K562 (cell line): Measurements from ENCODE around the gene C1orf50. TPM values are rescaled to one million over a fixed set of nuclear protein-coding genes. Genes with fewer than 3 reads are reported as not detected.

Source experiments
- ATAC-seq: fragments of 200-7000 bp; cut with Tn5 transposase; 3 replicates; pipeline ENCODE4 v1.9.1; 2020; ENCODE audit warnings: moderate library complexity
- BruUV-seq: library from RNA; stranded (reverse); fragments of 400-500 nt; replicated peaks from 2 replicates; lab custom pipeline; 2021; lab: Mats Ljungman, UMichigan
- CTCF ChIA-PET: fragments of 300-600 bp; formaldehyde crosslinking; extraction: SDS; loops from one replicate; lab custom pipeline; 2021; ENCODE audit warnings: low intra/inter-chr PET ratio; lab: Yijun Ruan, JAX
- POLR2A ChIA-PET: fragments of 300-600, 350-650 bp; sonication (Branson Sonifier 250); formaldehyde crosslinking; extraction: SDS; loops from one replicate; lab custom pipeline; 2021; ENCODE audit warnings: antibody characterized with exemption, inconsistent platforms; lab: Yijun Ruan, JAX
- DNase-seq, 4 experiments: peaks; one replicate each; pipeline versions ENCODE4 v3.0.0 to v3.0.0-alpha.2; 2011 to 2018; ENCODE audit warnings: low spot score in 3 of 4, mixed read lengths in 3 of 4; ENCODE audit errors: extremely low read depth in 1 of 4
- FAIRE-seq: peaks from 2 replicates; lab custom pipeline; 2011; peaks lifted over from hg19 to GRCh38; lab: Jason Lieb, UNC
- H2AFZ ChIP-seq: 2 replicates; pipeline ENCODE4 v1.6.0; 2011; ENCODE audit warnings: low read depth, low read length, control low read depth, inconsistent platforms
- H3K27ac ChIP-seq: fragments of 200-600 bp; 3 replicates; pipeline ENCODE4 v1.8.0; 2011; ENCODE audit warnings: low read depth, mild to moderate bottlenecking, control low read depth, inconsistent platforms, low read length, moderate library complexity, mixed read lengths; ENCODE audit errors: extremely low read depth
- H3K27me3 ChIP-seq, 2 experiments: fragments of 300-600 bp in 1 of 2; 2 replicates in 1 of 2; 3 replicates in 1 of 2; pipeline versions ENCODE4 v1.6.0 to v1.8.0; 2011; ENCODE audit warnings: inconsistent platforms in 2 of 2, low read length in 2 of 2, mild to moderate bottlenecking in 1 of 2, mixed read lengths in 1 of 2, moderate library complexity in 1 of 2; ENCODE audit not compliant: control insufficient read depth in 2 of 2, insufficient read depth in 2 of 2
- H3K36me3 ChIP-seq: fragments of 300-600 bp; 3 replicates; pipeline ENCODE4 v1.8.0; 2011; ENCODE audit warnings: mild to moderate bottlenecking, low read length, inconsistent platforms; ENCODE audit not compliant: control insufficient read depth, insufficient read depth
- H3K4me1 ChIP-seq, 2 experiments: fragments of 200-600 bp in 1 of 2; replicated peaks in 1 of 2; 2 replicates in 1 of 2; 3 replicates in 1 of 2; pipeline versions ENCODE4 v1.5.1 to v1.8.0; 2011; ENCODE audit warnings: inconsistent platforms in 2 of 2, low read length in 2 of 2, mild to moderate bottlenecking in 1 of 2, mixed read lengths in 1 of 2, moderate library complexity in 1 of 2; ENCODE audit not compliant: control insufficient read depth in 2 of 2, insufficient read depth in 2 of 2
- H3K4me2 ChIP-seq: 2 replicates; pipeline ENCODE4 v1.6.1; 2011; ENCODE audit warnings: low read length, control low read depth, inconsistent platforms, mixed read lengths; ENCODE audit not compliant: insufficient read depth
- H3K4me3 ChIP-seq: fragments of 200-600 bp; sonication (generic), shearing (Covaris generic); 2 replicates; pipeline ENCODE4 v1.5.1; 2016; ENCODE audit warnings: control low read depth, inconsistent platforms
- H3K79me2 ChIP-seq: fragments of 200-600 bp; 3 replicates; pipeline ENCODE4 v1.8.0; 2011; ENCODE audit warnings: low read length, inconsistent platforms; ENCODE audit not compliant: control insufficient read depth, insufficient read depth
- H3K9ac ChIP-seq, 2 experiments: 2 replicates each; pipeline versions ENCODE4 v1.6.0 to v1.6.1; 2011; ENCODE audit warnings: low read depth in 2 of 2, low read length in 2 of 2, control low read depth in 1 of 2, inconsistent platforms in 1 of 2, mild to moderate bottlenecking in 1 of 2, mixed read lengths in 1 of 2; ENCODE audit not compliant: insufficient read depth in 1 of 2
- H3K9me1 ChIP-seq: one replicate; pipeline ENCODE4 v1.6.0; 2011; ENCODE audit warnings: inconsistent platforms, mild to moderate bottlenecking, low read length, moderate library complexity; ENCODE audit not compliant: control insufficient read depth, insufficient read depth
- H3K9me3 ChIP-seq: replicated peaks from 2 replicates; pipeline ENCODE4 v1.5.1; 2011; ENCODE audit warnings: low read depth, low read length, inconsistent platforms; ENCODE audit not compliant: control insufficient read depth, insufficient read depth
- H4K20me1 ChIP-seq: replicated peaks from 2 replicates; pipeline ENCODE4 v1.6.1; 2011; ENCODE audit warnings: low read length, inconsistent platforms, mixed read lengths; ENCODE audit not compliant: control insufficient read depth, insufficient read depth
- ASH1L ChIP-seq: fragments of 450-650 bp; IDR thresholded peaks from 2 replicates; pipeline ENCODE4 v1.6.1; 2018; ENCODE audit warnings: borderline replicate concordance, mild to moderate bottlenecking, low read depth; ENCODE audit not compliant: partially characterized antibody
- FOS ChIP-seq: IDR thresholded peaks from 3 replicates; pipeline ENCODE4 v1.6.1; 2011; ENCODE audit not compliant: insufficient read length; ENCODE audit errors: extremely low read depth
- FOSL1 ChIP-seq: fragments of 200-800 bp; sonication (Bioruptor generic); conservative IDR thresholded peaks from 2 replicates; pipeline ENCODE4 v1.6.1; 2016; ENCODE audit warnings: missing genetic modification characterization, missing compliant biosample characterization
- HSF4 ChIP-seq: fragments of 250-450 bp; sonication (Bioruptor Pico); IDR thresholded peaks from 2 replicates; pipeline ENCODE4 v2.1.2; 2022; ENCODE audit warnings: mild to moderate bottlenecking, moderate library complexity, borderline replicate concordance
- KHSRP ChIP-seq: fragments of 450-650 bp; IDR thresholded peaks from 2 replicates; pipeline ENCODE4 v1.6.1; 2017
- MED1 ChIP-seq: sonication (generic); formaldehyde crosslinking; IDR thresholded peaks from 2 replicates; pipeline ENCODE4 v1.8.1; 2023; ENCODE audit warnings: missing genetic modification reagents, borderline replicate concordance
- MTA2 ChIP-seq: fragments of 450-650 bp; IDR thresholded peaks from 2 replicates; pipeline ENCODE4 v1.6.1; 2016; ENCODE audit warnings: low read depth
- NR3C1 ChIP-seq: sonication (generic); formaldehyde crosslinking; IDR thresholded peaks from 2 replicates; pipeline ENCODE4 v1.8.1; 2022; ENCODE audit warnings: missing genetic modification reagents
- RBBP5 ChIP-seq: fragments of 200-600 bp; sonication (generic); IDR thresholded peaks from 2 replicates; pipeline ENCODE4 v1.6.1; 2012; ENCODE audit warnings: borderline replicate concordance, mild to moderate bottlenecking, low read length, control low read depth, inconsistent platforms; ENCODE audit not compliant: insufficient read depth, poor library complexity, severe bottlenecking
- SIRT6 ChIP-seq: IDR thresholded peaks from one replicate; pipeline ENCODE4 v1.6.1; 2012; ENCODE audit warnings: low read depth, mild to moderate bottlenecking, control low read depth, inconsistent platforms, low read length, moderate library complexity
- SNRNP70 ChIP-seq: fragments of 200-400 bp; formaldehyde crosslinking; optimal IDR thresholded peaks from 2 replicates; pipeline ENCODE3; 2017; ENCODE audit warnings: low read depth, low read length
- ZNF140 ChIP-seq: fragments of 250-450 bp; sonication (Bioruptor Pico); IDR thresholded peaks from 2 replicates; pipeline ENCODE4 v1.8.0; 2021; ENCODE audit warnings: moderate library complexity, mild to moderate bottlenecking, inconsistent platforms
- ZNF175 ChIP-seq: fragments of 200-800 bp; sonication (Bioruptor generic); IDR thresholded peaks from 2 replicates; pipeline ENCODE4 v1.6.1; 2016; ENCODE audit warnings: low read depth, mild to moderate bottlenecking, missing genetic modification characterization, missing compliant biosample characterization
- ZNF76 ChIP-seq: fragments of 250-450 bp; sonication (Bioruptor Pico); IDR thresholded peaks from 2 replicates; pipeline ENCODE4 v1.4.0; 2020; ENCODE audit warnings: mild to moderate bottlenecking, moderate library complexity, borderline replicate concordance
- WGBS: fragments of 100-300 bp; shearing (Covaris generic); methylation state at CpG from one replicate; pipeline ENCODE4 v1.1.6; 2016; ENCODE audit warnings: low coverage, mixed read lengths; ENCODE audit not compliant: insufficient coverage; ENCODE audit errors: missing lambda C conversion rate; 5-methylcytosine and 5-hydroxymethylcytosine counted together
- in situ Hi-C: fragments of 300-500 bp; cut with MboI; formaldehyde crosslinking; loops from 4 replicates; pipeline ENCODE4 v1.15.0; 2018; ENCODE audit warnings: inconsistent platforms, mixed read lengths
- intact Hi-C: fragments of 100-400 bp; cut with micrococcal nuclease; formaldehyde crosslinking; loops from 2 replicates; pipeline ENCODE4 v1.14.2; 2022
- polyA plus RNA-seq, 8 experiments: library from polyadenylated mRNA; depleted of rRNA in 4 of 8; stranded (reverse) in 5 of 8; unstranded in 3 of 8; fragments of >200 nt; fragmentation: Nextera tagmentation in 2 of 8; fragmentation: Illumina TruSeq in 1 of 8; extraction: Ambion mirVana in 2 of 8; extraction: Trizol in 1 of 8; gene quantifications; 2 replicates each; pipeline versions ENCODE4 v1.2.1 to v1.2.3, GENCODE V29; 2011 to 2014; ENCODE audit warnings: inconsistent platforms in 1 of 8, missing spikeins in 1 of 8
- total RNA-seq, 7 experiments: library from RNA; depleted of rRNA in 6 of 7; stranded (reverse); fragments of >200 nt in 6 of 7; fragmentation: Illumina TruSeq in 2 of 7; extraction: Trizol in 2 of 7; gene quantifications; 2 replicates each; pipeline versions ENCODE4 v1.2.1 to v1.2.3, GENCODE V29; 2011 to 2021; ENCODE audit warnings: low replicate concordance in 1 of 7
- TF ChIP-seq, protein P1 (sequence below): fragments of 250-450 bp; sonication (Bioruptor Pico); IDR thresholded peaks from 2 replicates; pipeline ENCODE4 v1.4.0; 2020
- TF ChIP-seq, protein P2 (sequence below): fragments of 250-450 bp; sonication (Bioruptor Pico); IDR thresholded peaks from 2 replicates; pipeline ENCODE4 v1.8.0; 2022; ENCODE audit warnings: inconsistent platforms, mild to moderate bottlenecking, moderate library complexity, borderline replicate concordance

Gene C1orf50
- total and polyA plus RNA-seq, 9 of the 15 experiments (the other 6 are each of a cell fraction or from before 2014, with no cell fraction given), result 0.55 to 13.9 (median 5.2) TPM

DNA sequence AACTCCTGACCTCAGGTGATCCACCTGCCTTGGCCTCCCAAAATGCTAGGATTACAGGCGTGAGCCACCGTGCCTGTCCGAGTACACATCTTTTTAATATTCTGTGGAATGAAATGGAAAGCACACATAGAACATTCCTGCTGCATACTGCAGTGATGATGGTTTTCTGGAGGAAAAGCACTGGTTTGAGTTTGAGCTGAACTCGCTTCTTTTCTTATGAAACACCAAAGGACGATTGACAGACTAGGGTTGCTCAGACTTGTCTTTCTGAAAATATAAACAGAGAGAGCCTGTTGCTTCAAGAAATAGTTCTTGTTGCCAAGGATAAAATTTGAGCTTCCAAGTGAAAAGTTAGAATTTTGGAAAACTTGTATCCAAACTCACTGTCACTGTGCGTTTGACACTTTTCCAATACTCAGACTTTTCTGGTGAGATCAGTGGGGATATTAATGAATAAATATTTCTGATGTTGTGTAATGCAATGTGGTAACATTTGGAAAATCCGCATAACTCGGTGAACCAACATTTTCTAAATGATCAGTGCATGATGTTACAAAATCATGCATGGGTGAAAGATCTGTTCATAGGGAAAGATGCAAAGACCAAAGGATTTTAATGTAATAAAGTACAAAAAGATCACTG is 34.9 kb downstream of the C1orf50 start:
- WGBS, result 59% methylated on average over 8 of the region's 8 CpGs
- POLR2A ChIA-PET, result interaction anchor here (1.8 kb wide), 1 partner anchor 9 kb away, joined by 11 read pairs; no protein-coding TSS in a partner anchor
- Histone ChIP-seq H3K79me2 (no peaks in the 10 kb centered on the region), H3K4me2 (no peak overlapping the region), H4K20me1 (no peaks in the 10 kb centered on the region), H3K4me3 (no peak overlapping the region), H2AFZ (no peak overlapping the region), H3K4me1 (no peaks in the 10 kb centered on the region; a peak in 1 of 5 replicates), H3K27me3 (no peaks in the 10 kb centered on the region), H3K27ac (no peak overlapping the region), H3K9me3 (no peaks in the 10 kb centered on the region), H3K9ac (no peak overlapping the region), H3K36me3 (peaks cover 6% of the 10 kb centered on the region; the same call in 2 of the 3 replicates), H3K9me1 (no peaks in the 10 kb centered on the region)
- DNase-seq (no peak), FAIRE-seq (no peak), ATAC-seq (no peak)
- BruUV-seq, result no TSS peak
- in situ Hi-C loops (no loop called here), intact Hi-C loops (no loop called here)
- CTCF ChIA-PET, result no interaction called here
- TF ChIP-seq MED1 (CRISPR knock-in tag) (no peak), ASH1L (no peak), FOSL1 (tag) (no peak), MTA2 (no peak), ZNF140 (no peak), RBBP5 (no peak), ZNF175 (CRISPR knock-in tag) (no peak), FOS (no peak), KHSRP (no peak), ZNF76 (CRISPR knock-in tag) (no peak), HSF4 (CRISPR knock-in tag) (no peak), NR3C1 (CRISPR knock-in tag) (no peak), SNRNP70 (no peak), SIRT6 (no peak)
- TF ChIP-seq, protein P1, sequence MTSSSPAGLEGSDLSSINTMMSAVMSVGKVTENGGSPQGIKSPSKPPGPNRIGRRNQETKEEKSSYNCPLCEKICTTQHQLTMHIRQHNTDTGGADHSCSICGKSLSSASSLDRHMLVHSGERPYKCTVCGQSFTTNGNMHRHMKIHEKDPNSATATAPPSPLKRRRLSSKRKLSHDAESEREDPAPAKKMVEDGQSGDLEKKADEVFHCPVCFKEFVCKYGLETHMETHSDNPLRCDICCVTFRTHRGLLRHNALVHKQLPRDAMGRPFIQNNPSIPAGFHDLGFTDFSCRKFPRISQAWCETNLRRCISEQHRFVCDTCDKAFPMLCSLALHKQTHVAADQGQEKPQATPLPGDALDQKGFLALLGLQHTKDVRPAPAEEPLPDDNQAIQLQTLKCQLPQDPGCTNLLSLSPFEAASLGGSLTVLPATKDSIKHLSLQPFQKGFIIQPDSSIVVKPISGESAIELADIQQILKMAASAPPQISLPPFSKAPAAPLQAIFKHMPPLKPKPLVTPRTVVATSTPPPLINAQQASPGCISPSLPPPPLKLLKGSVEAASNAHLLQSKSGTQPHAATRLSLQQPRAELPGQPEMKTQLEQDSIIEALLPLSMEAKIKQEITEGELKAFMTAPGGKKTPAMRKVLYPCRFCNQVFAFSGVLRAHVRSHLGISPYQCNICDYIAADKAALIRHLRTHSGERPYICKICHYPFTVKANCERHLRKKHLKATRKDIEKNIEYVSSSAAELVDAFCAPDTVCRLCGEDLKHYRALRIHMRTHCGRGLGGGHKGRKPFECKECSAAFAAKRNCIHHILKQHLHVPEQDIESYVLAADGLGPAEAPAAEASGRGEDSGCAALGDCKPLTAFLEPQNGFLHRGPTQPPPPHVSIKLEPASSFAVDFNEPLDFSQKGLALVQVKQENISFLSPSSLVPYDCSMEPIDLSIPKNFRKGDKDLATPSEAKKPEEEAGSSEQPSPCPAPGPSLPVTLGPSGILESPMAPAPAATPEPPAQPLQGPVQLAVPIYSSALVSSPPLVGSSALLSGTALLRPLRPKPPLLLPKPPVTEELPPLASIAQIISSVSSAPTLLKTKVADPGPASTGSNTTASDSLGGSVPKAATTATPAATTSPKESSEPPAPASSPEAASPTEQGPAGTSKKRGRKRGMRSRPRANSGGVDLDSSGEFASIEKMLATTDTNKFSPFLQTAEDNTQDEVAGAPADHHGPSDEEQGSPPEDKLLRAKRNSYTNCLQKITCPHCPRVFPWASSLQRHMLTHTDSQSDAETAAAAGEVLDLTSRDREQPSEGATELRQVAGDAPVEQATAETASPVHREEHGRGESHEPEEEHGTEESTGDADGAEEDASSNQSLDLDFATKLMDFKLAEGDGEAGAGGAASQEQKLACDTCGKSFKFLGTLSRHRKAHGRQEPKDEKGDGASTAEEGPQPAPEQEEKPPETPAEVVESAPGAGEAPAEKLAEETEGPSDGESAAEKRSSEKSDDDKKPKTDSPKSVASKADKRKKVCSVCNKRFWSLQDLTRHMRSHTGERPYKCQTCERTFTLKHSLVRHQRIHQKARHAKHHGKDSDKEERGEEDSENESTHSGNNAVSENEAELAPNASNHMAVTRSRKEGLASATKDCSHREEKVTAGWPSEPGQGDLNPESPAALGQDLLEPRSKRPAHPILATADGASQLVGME (CRISPR knock-in tag), result no peak
- TF ChIP-seq, protein P2, sequence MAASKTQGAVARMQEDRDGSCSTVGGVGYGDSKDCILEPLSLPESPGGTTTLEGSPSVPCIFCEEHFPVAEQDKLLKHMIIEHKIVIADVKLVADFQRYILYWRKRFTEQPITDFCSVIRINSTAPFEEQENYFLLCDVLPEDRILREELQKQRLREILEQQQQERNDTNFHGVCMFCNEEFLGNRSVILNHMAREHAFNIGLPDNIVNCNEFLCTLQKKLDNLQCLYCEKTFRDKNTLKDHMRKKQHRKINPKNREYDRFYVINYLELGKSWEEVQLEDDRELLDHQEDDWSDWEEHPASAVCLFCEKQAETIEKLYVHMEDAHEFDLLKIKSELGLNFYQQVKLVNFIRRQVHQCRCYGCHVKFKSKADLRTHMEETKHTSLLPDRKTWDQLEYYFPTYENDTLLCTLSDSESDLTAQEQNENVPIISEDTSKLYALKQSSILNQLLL (CRISPR knock-in tag), result no peak
